Measurements from ENCODE around the gene FLYWCH2. TPM values are rescaled to one million over a fixed set of nuclear protein-coding genes. Genes with fewer than 3 reads are reported as not detected.
"Not testable (repeated sequence)": the region's sequence is repeated elsewhere in the genome, so short reads cannot be mapped to it uniquely, and the experiment has no call there.

The FLYWCH2 gene
- total RNA-seq, 5 donors from 2014 or later (not counting 1 experiment from before 2014, with no cell fraction given): 12.1 to 31.4 (median 25.6) TPM

DNA sequence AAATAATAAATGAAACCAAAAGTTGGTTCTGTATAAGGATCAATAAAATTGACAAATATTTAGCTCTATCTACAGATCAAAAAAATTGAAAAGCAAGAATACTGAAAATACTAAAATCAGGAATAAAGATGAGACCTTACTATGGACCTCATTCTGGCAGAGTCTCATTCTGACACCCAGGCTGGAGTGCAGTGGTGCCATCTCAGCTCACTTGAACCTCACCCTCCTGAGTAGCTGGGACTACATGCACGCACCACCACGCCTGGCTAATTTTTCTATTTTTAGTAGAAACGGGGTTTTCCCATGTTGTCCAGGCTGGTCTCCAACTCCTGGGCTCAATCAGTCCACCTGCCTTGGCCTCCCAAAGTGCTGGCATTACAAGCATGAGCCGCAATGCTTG is 59.0 kb downstream of the FLYWCH2 start:
- 89% methylated on average over 4 of the region's 4 CpGs for WGBS (ENCODE audit: insufficient coverage)
- H3K27me3 ChIP-seq (replicated peaks in 1 of 2; ENCODE audit: control insufficient read depth in 2 of 2, extremely low read depth in 1 of 2, insufficient read depth in 2 of 2, low read length in 1 of 2): no peaks in the 10 kb centered on the region

GRCh38 chr16:2943716-2944115 is 60.7 kb downstream of the FLYWCH2 start:
- H3K9me3 Mint-ChIP-seq; H3K4me3 ChIP-seq (ENCODE audit: control insufficient read depth in 1 of 2, extremely low read depth in 1 of 2, low read length in 1 of 2); ATAC-seq (replicated peaks in 1 of 4); H3K27me3 Mint-ChIP-seq; H3K4me3 Mint-ChIP-seq; H3K9me3 ChIP-seq; CTCF ChIA-PET; POLR2A ChIA-PET; DNase-seq; H3K4me1 Mint-ChIP-seq; H3K4me1 ChIP-seq (ENCODE audit: control insufficient read depth in 1 of 2, extremely low read depth in 1 of 2, insufficient read depth in 2 of 2, low read length in 2 of 2); H3K27me3 ChIP-seq (replicated peaks in 1 of 2; ENCODE audit: control insufficient read depth in 2 of 2, extremely low read depth in 1 of 2, insufficient read depth in 2 of 2, low read length in 1 of 2); H3K27ac Mint-ChIP-seq; H3K27ac ChIP-seq (ENCODE audit: low read length): not testable (repeated sequence)
- 93% methylated on average over 3 of the region's 12 CpGs for WGBS (ENCODE audit: insufficient coverage)
- peaks cover 17 to 39% of the 10 kb centered on the region in 2 donors for H3K36me3 ChIP-seq (ENCODE audit: control insufficient read depth in 2 of 2, extremely low read depth in 1 of 2, insufficient read depth in 1 of 2, low read length in 1 of 2)
- H3K36me3 Mint-ChIP-seq: peaks cover 28% of the 10 kb centered on the region

More for the DNA sequence above, 59.0 kb downstream of the FLYWCH2 start:
- Mint-ChIP-seq H3K9me3 (no peaks in the 10 kb centered on the region), H3K36me3 (peaks cover 26% of the 10 kb centered on the region), H3K27me3 (no peaks in the 10 kb centered on the region), H3K4me3 (no peak overlapping the region), H3K27ac (no peak overlapping the region), H3K4me1 (no peaks in the 10 kb centered on the region)
- no peak for ATAC-seq (replicated peaks in 1 of 4)
- no peaks in the 10 kb centered on the region for H3K9me3 ChIP-seq
- H3K4me1 ChIP-seq (ENCODE audit: control insufficient read depth in 1 of 2, extremely low read depth in 1 of 2, insufficient read depth in 2 of 2, low read length in 2 of 2): no peaks in the 10 kb centered on the region
- no peak overlapping the region for H3K4me3 ChIP-seq (ENCODE audit: control insufficient read depth in 1 of 2, extremely low read depth in 1 of 2, low read length in 1 of 2)
- peaks cover 28 to 52% of the 10 kb centered on the region in 2 donors for H3K36me3 ChIP-seq (ENCODE audit: control insufficient read depth in 2 of 2, extremely low read depth in 1 of 2, insufficient read depth in 1 of 2, low read length in 1 of 2)
- DNase-seq: no peak
- no peak overlapping the region for H3K27ac ChIP-seq (ENCODE audit: low read length)
- CTCF ChIA-PET: interaction anchor here in 1 of 2 donors (0.6 kb wide), 1 partner anchor 15 kb away, joined by 3 read pairs; no protein-coding TSS in a partner anchor
- POLR2A ChIA-PET: no interaction called here

GRCh38 chr16:2946649-2947048 is 63.6 kb downstream of the FLYWCH2 start:
- no peak overlapping the region for H3K4me3 Mint-ChIP-seq
- no peaks in the 10 kb centered on the region for H3K27me3 Mint-ChIP-seq
- Histone ChIP-seq H3K4me3 (ENCODE audit: control insufficient read depth in 1 of 2, extremely low read depth in 1 of 2, low read length in 1 of 2) (no peak overlapping the region), H3K9me3 (no peaks in the 10 kb centered on the region), H3K36me3 (ENCODE audit: control insufficient read depth in 2 of 2, extremely low read depth in 1 of 2, insufficient read depth in 1 of 2, low read length in 1 of 2) (peaks cover 14 to 18% of the 10 kb centered on the region in 2 donors), H3K27me3 (replicated peaks in 1 of 2; ENCODE audit: control insufficient read depth in 2 of 2, extremely low read depth in 1 of 2, insufficient read depth in 2 of 2, low read length in 1 of 2) (no peaks in the 10 kb centered on the region), H3K4me1 (ENCODE audit: control insufficient read depth in 1 of 2, extremely low read depth in 1 of 2, insufficient read depth in 2 of 2, low read length in 2 of 2) (no peaks in the 10 kb centered on the region), H3K27ac (ENCODE audit: low read length) (no peak overlapping the region)
- ATAC-seq (replicated peaks in 1 of 4): no peak
- H3K27ac Mint-ChIP-seq: no peak overlapping the region
- no peak for DNase-seq
- WGBS (ENCODE audit: insufficient coverage): 90% methylated on average over 3 of the region's 4 CpGs
- H3K36me3 Mint-ChIP-seq: peaks cover 18% of the 10 kb centered on the region
- CTCF ChIA-PET: no interaction called here
- no peaks in the 10 kb centered on the region for H3K9me3 Mint-ChIP-seq
- POLR2A ChIA-PET: no interaction called here
- no peaks in the 10 kb centered on the region for H3K4me1 Mint-ChIP-seq

Other genes with a start within 250 kb of the FLYWCH2 start
- 10 to 100 TPM; 19.5 to 29.1 (median 26.3) TPM for gene KCTD5, start 200.7 kb upstream of the FLYWCH2 start, total RNA-seq
- gene PRSS27, start 163.0 kb upstream of the FLYWCH2 start, total RNA-seq: 1 to 10 TPM in 3 of 5 donors, under 1 TPM in 2; 0.70 to 2.0 (median 1.1) TPM
- 1,000 to 10,000 TPM in 2 of 5 donors, 100 to 1,000 TPM in 3; 784 to 1,343 (median 947) TPM for gene SRRM2, start 130.6 kb upstream of the FLYWCH2 start, total RNA-seq
- gene ELOB, start 105.9 kb upstream of the FLYWCH2 start, total RNA-seq: 100 to 1,000 TPM in 4 of 5 donors, 10 to 100 TPM in 1; 71.8 to 153 (median 131) TPM
- not detected for gene PRSS33, start 95.7 kb upstream of the FLYWCH2 start, total RNA-seq
- gene PRSS41, start 84.7 kb upstream of the FLYWCH2 start, total RNA-seq: not detected
- 1 to 10 TPM in 4 of 5 donors, under 1 TPM in 1; 0.90 to 8.3 (median 3.3) TPM for gene PRSS21, start 66.0 kb upstream of the FLYWCH2 start, total RNA-seq
- under 1 TPM in 1 of 5 donors, not detected in 4; 0.43 TPM for gene ZG16B, start 52.9 kb upstream of the FLYWCH2 start, total RNA-seq
- gene PRSS22, start 25.0 kb upstream of the FLYWCH2 start, total RNA-seq: 1 to 10 TPM in 3 of 5 donors, under 1 TPM in 1, not detected in 1; 0.56 to 2.6 (median 1.4) TPM
- 100 to 1,000 TPM in 3 of 5 donors, 10 to 100 TPM in 2; 83.0 to 144 (median 106) TPM for gene FLYWCH1, start 28.7 kb downstream of the FLYWCH2 start, total RNA-seq
- gene KREMEN2, start 81.1 kb downstream of the FLYWCH2 start, total RNA-seq: under 1 TPM in 1 of 5 donors, not detected in 4; 0.15 TPM
- gene PAQR4, start 86.1 kb downstream of the FLYWCH2 start, total RNA-seq: 1 to 10 TPM; 1.9 to 3.3 (median 3.1) TPM
- 1 to 10 TPM; 1.3 to 3.1 (median 1.7) TPM for gene PKMYT1, start 97.2 kb downstream of the FLYWCH2 start, total RNA-seq
- gene CLDN9, start 129.7 kb downstream of the FLYWCH2 start, total RNA-seq: under 1 TPM in 1 of 5 donors, not detected in 4; 0.16 TPM
- gene CLDN6, start 135.0 kb downstream of the FLYWCH2 start, total RNA-seq: 1 to 10 TPM in 1 of 5 donors, under 1 TPM in 2, not detected in 2; 0.30 to 1.1 (median 0.85) TPM
- gene TNFRSF12A, start 137.2 kb downstream of the FLYWCH2 start, total RNA-seq: 1 to 10 TPM in 4 of 5 donors, under 1 TPM in 1; 0.43 to 3.7 (median 2.5) TPM
- 10 to 100 TPM; 11.4 to 25.9 (median 22.3) TPM for gene HCFC1R1, start 140.7 kb downstream of the FLYWCH2 start, total RNA-seq
- 10 to 100 TPM; 23.7 to 32.8 (median 31.7) TPM for gene THOC6, start 140.8 kb downstream of the FLYWCH2 start, total RNA-seq
- gene BICDL2, start 153.7 kb downstream of the FLYWCH2 start, total RNA-seq: under 1 TPM in 3 of 5 donors, not detected in 2; 0.13 to 0.16 (median 0.15) TPM
- 1 to 10 TPM; 1.6 to 9.6 (median 4.1) TPM for gene MMP25, start 163.3 kb downstream of the FLYWCH2 start, total RNA-seq
- gene IL32, start 182.4 kb downstream of the FLYWCH2 start, total RNA-seq: 1,000 to 10,000 TPM in 2 of 5 donors, 100 to 1,000 TPM in 3; 736 to 1,200 (median 999) TPM
- gene ZSCAN10, start 216.1 kb downstream of the FLYWCH2 start, total RNA-seq: under 1 TPM in 4 of 5 donors, not detected in 1; 0.19 to 0.64 (median 0.39) TPM
- gene ZNF205, start 229.4 kb downstream of the FLYWCH2 start, total RNA-seq: under 1 TPM in 1 of 5 donors, not detected in 4; 0.38 TPM

All from T-cell (primary cell).